Osteoblast (primary cell): ENCODE results near the gene SLC39A11. TPM values are rescaled to one million over a fixed set of nuclear protein-coding genes. Genes with fewer than 3 reads are reported as not detected.

Experiments
- DNase-seq: peaks from one replicate; pipeline ENCODE4 v3.0.0; 2011; ENCODE audit warnings: low spot score, mixed read lengths; ENCODE audit not compliant: insufficient read length; ENCODE audit errors: missing footprints
- H2AFZ ChIP-seq: 2 replicates; pipeline ENCODE4 v1.6.0; 2011; ENCODE audit warnings: mild to moderate bottlenecking, low read length
- H3K27ac ChIP-seq: 2 replicates; pipeline ENCODE4 v1.5.1; 2011; ENCODE audit warnings: mild to moderate bottlenecking, low read depth, low read length, moderate library complexity
- H3K27me3 ChIP-seq: 2 replicates; pipeline ENCODE4 v1.6.0; 2012; ENCODE audit warnings: mild to moderate bottlenecking, control low read depth, inconsistent platforms, low read length, moderate library complexity; ENCODE audit not compliant: insufficient read depth
- H3K36me3 ChIP-seq: 2 replicates; pipeline ENCODE4 v1.5.1; 2011; ENCODE audit warnings: mild to moderate bottlenecking, low read length, control low read depth, moderate library complexity; ENCODE audit not compliant: insufficient read depth
- H3K4me1 ChIP-seq: 2 replicates; pipeline ENCODE4 v1.5.1; 2011; ENCODE audit warnings: mild to moderate bottlenecking, low read length, control low read depth, moderate library complexity; ENCODE audit not compliant: insufficient read depth
- H3K4me2 ChIP-seq: 2 replicates; pipeline ENCODE4 v1.6.0; 2011; ENCODE audit warnings: mild to moderate bottlenecking, low read length; ENCODE audit not compliant: insufficient read depth
- H3K4me3 ChIP-seq: fragments of 200-600 bp; sonication (generic); 3 replicates; pipeline ENCODE4 v1.5.1; 2012; ENCODE audit warnings: mild to moderate bottlenecking, low read length, inconsistent platforms; ENCODE audit not compliant: insufficient read depth
- H3K79me2 ChIP-seq: 2 replicates; pipeline ENCODE4 v1.6.0; 2012; ENCODE audit warnings: mild to moderate bottlenecking, low read length, control low read depth, inconsistent platforms; ENCODE audit not compliant: insufficient read depth
- H3K9me3 ChIP-seq: 2 replicates; pipeline ENCODE4 v1.5.1; 2011; ENCODE audit warnings: low read depth, low read length, control low read depth
- H4K20me1 ChIP-seq: 2 replicates; pipeline ENCODE4 v1.6.0; 2012; ENCODE audit warnings: mild to moderate bottlenecking, low read length, control low read depth; ENCODE audit not compliant: insufficient read depth
- CTCF ChIP-seq: IDR thresholded peaks from 2 replicates; pipeline ENCODE4 v1.5.1; 2011; ENCODE audit warnings: mild to moderate bottlenecking, low read depth, low read length, moderate library complexity; ENCODE audit errors: extremely low read depth
- total RNA-seq: library from RNA; depleted of rRNA; stranded (reverse); fragments of >200 nt; gene quantifications from 2 replicates; pipeline ENCODE4 v1.2.3, GENCODE V29; 2012

SLC39A11 gene
- total RNA-seq, 1 donor: 27.1 TPM

- H3K4me3 ChIP-seq: no peak overlapping the region
- no peaks in the 10 kb centered on the region for H3K4me1 ChIP-seq
- peaks cover 10% of the 10 kb centered on the region for H4K20me1 ChIP-seq
- no peak overlapping the region for H3K4me2 ChIP-seq
- TF ChIP-seq CTCF: no peak
- no peak overlapping the region for H3K27ac ChIP-seq
- no peaks in the 10 kb centered on the region for H3K36me3 ChIP-seq
- DNase-seq: no peak
- H2AFZ ChIP-seq: no peak overlapping the region
- H3K79me2 ChIP-seq: no peaks in the 10 kb centered on the region
- H3K27me3 ChIP-seq: no peaks in the 10 kb centered on the region
- H3K9me3 ChIP-seq: no peaks in the 10 kb centered on the region
These were observed 230.1 kb downstream of the SLC39A11 start for GRCh38 chr17:72862276-72862999.

- H3K27me3 ChIP-seq: no peaks in the 10 kb centered on the region
- TF ChIP-seq CTCF: no peak
- no peak overlapping the region for H3K27ac ChIP-seq
- H3K4me2 ChIP-seq: no peak overlapping the region
- peaks cover 10% of the 10 kb centered on the region for H4K20me1 ChIP-seq
- H3K9me3 ChIP-seq: no peaks in the 10 kb centered on the region
- no peaks in the 10 kb centered on the region for H3K4me1 ChIP-seq
- no peak overlapping the region for H3K4me3 ChIP-seq
- H2AFZ ChIP-seq: no peak overlapping the region
- DNase-seq: peak; percentile 30
- H3K79me2 ChIP-seq: no peaks in the 10 kb centered on the region
- H3K36me3 ChIP-seq: no peaks in the 10 kb centered on the region
These were observed 230.7 kb downstream of the SLC39A11 start for GRCh38 chr17:72861811-72862210.

- Histone ChIP-seq H3K9me3 (no peaks in the 10 kb centered on the region), H3K27me3 (no peaks in the 10 kb centered on the region), H3K4me2 (no peak overlapping the region), H3K4me1 (no peaks in the 10 kb centered on the region), H3K27ac (no peak overlapping the region), H3K79me2 (no peaks in the 10 kb centered on the region), H4K20me1 (peaks cover 10% of the 10 kb centered on the region), H3K36me3 (no peaks in the 10 kb centered on the region), H3K4me3 (no peak overlapping the region), H2AFZ (no peak overlapping the region)
- DNase-seq: no peak
- no peak for TF ChIP-seq CTCF
These were observed 231.7 kb downstream of the SLC39A11 start for GRCh38 chr17:72860778-72861177.

GRCh38 chr17:72858826-72859495 lies 233.5 kb downstream of the SLC39A11 start:
- no peaks in the 10 kb centered on the region for H3K36me3 ChIP-seq
- no peaks in the 10 kb centered on the region for H3K4me1 ChIP-seq
- H3K9me3 ChIP-seq: no peaks in the 10 kb centered on the region
- no peak overlapping the region for H3K27ac ChIP-seq
- no peak overlapping the region for H3K4me3 ChIP-seq
- H3K27me3 ChIP-seq: no peaks in the 10 kb centered on the region
- H4K20me1 ChIP-seq: peaks cover 7% of the 10 kb centered on the region
- DNase-seq: no peak
- no peaks in the 10 kb centered on the region for H3K79me2 ChIP-seq
- no peak for TF ChIP-seq CTCF
- H2AFZ ChIP-seq: no peak overlapping the region
- no peak overlapping the region for H3K4me2 ChIP-seq
